ENCODE results near the gene SRGAP2C. TPM values are rescaled to one million over a fixed set of nuclear protein-coding genes. Genes with fewer than 3 reads are reported as not detected.
"Not testable (repeated sequence)": the region's sequence is repeated elsewhere in the genome, so short reads cannot be mapped to it uniquely, and the experiment has no call there.

Gene SRGAP2C
- total RNA-seq, 1 experiment from 2014 or later, result 26.2 TPM

DNA sequence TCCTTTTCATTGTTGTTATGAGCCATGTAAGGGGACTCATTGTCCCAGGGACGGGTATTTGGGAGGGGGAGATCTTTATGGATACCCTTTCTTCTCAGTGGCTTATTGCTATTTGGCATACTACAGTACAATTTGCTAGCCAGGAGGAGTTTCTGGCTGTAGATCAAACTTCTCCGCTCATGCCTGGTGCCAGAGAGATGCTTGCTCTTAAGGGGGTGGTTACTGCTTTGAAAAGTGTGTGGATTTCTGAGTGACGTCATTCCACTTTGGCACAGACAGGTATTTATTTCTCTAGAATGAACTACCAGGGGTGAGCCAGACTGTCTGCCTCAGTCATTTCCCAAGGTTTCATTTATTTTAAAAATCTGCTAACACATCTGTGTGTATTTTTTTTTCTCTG, 131.3 kb downstream of the SRGAP2C start:
- not testable (repeated sequence) for H3K27me3 ChIP-seq (ENCODE audit: low read length); H3K9ac ChIP-seq (ENCODE audit: low read length); H3K27ac ChIP-seq (ENCODE audit: low read length); H3K79me2 ChIP-seq (ENCODE audit: low read length); H3K4me1 ChIP-seq (ENCODE audit: low read length); DNase-seq; H4K20me1 ChIP-seq (ENCODE audit: insufficient read depth, low read depth, low read length); H2AFZ ChIP-seq (ENCODE audit: low read length); H3K9me2 ChIP-seq (replicated peaks; ENCODE audit: insufficient read depth, low read length); H3K9me3 ChIP-seq (ENCODE audit: low read length); H3K36me3 ChIP-seq (ENCODE audit: insufficient read depth, low read length); H3K4me2 ChIP-seq (ENCODE audit: low read depth, low read length, poor library complexity, severe bottlenecking); H3K4me3 ChIP-seq (ENCODE audit: low read length)

DNA sequence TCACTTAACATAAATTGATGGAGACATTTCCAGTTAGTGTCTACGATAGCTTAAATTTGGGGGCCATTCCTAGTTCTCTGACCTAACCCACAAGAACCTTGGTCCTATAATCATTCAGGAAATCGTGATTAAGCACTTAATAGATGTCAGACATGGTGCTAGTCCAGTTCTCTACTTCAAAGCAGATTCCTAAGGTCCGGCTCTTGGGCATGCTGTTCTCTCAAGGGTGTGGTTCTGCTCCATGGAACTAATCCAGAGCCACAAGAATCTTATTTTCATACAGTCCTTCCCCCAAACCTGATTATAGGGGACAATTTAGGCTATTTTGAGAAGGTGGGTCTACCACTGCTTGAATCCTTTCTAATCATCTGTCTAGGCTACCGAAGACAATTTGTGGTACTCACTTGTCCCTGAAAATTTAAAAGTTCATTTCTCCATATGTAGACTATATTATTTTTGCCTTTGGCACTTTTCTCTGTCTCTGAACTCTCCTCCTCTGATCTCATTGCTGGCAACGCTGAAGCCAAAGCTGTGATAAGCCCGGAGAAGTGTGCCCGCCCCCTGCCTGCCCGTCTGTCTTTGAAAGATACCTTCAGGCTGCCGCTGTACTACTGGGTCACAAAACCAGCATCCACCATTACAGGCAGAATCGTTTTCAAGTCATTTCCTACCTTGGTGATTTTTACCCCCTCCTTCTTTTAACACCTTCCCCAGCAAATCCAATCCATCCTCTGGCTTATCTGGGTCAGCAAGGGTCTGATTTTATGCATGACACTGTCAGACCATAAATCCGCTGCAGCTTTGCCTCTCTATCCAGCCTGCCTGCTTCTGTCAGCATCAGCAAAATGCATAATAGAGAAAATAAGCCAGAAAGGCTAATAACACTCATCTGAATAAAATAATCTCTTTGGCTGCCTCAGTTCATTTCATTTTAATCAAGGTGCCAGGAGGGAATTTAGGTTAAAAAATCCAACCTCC, 133.0 kb downstream of the SRGAP2C start:
- not testable (repeated sequence) for H3K9me2 ChIP-seq (replicated peaks; ENCODE audit: insufficient read depth, low read length); H2AFZ ChIP-seq (ENCODE audit: low read length); DNase-seq; H3K79me2 ChIP-seq (ENCODE audit: low read length); H3K4me1 ChIP-seq (ENCODE audit: low read length); H3K4me2 ChIP-seq (ENCODE audit: low read depth, low read length, poor library complexity, severe bottlenecking); H4K20me1 ChIP-seq (ENCODE audit: insufficient read depth, low read depth, low read length); H3K4me3 ChIP-seq (ENCODE audit: low read length); H3K9me3 ChIP-seq (ENCODE audit: low read length); H3K9ac ChIP-seq (ENCODE audit: low read length); H3K27me3 ChIP-seq (ENCODE audit: low read length); H3K27ac ChIP-seq (ENCODE audit: low read length); H3K36me3 ChIP-seq (ENCODE audit: insufficient read depth, low read length)

DNA sequence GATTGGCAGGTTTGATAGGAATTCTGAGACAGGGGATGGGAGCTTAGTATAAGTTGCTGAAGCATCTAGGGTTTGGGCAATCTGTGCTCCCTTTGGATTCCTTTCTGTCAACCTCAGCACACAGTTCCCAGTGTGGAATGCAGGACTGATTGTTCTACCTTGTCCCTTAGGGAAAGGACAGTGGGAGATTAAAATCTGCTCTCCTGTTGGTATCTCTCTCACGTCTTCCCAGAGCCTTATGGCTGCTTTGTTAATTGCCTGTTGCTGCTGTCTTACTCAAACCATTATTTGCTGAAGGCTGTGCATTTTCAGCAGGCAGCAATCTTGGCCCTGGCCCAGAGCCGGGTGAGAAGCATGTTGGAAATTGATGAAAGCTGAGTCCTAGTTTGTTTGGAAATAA, 133.9 kb downstream of the SRGAP2C start:
- H2AFZ ChIP-seq (ENCODE audit: low read length); DNase-seq; H3K36me3 ChIP-seq (ENCODE audit: insufficient read depth, low read length); H3K4me3 ChIP-seq (ENCODE audit: low read length); H4K20me1 ChIP-seq (ENCODE audit: insufficient read depth, low read depth, low read length); H3K4me2 ChIP-seq (ENCODE audit: low read depth, low read length, poor library complexity, severe bottlenecking); H3K4me1 ChIP-seq (ENCODE audit: low read length); H3K9ac ChIP-seq (ENCODE audit: low read length); H3K9me2 ChIP-seq (replicated peaks; ENCODE audit: insufficient read depth, low read length); H3K79me2 ChIP-seq (ENCODE audit: low read length); H3K27me3 ChIP-seq (ENCODE audit: low read length); H3K27ac ChIP-seq (ENCODE audit: low read length); H3K9me3 ChIP-seq (ENCODE audit: low read length): not testable (repeated sequence)

DNA sequence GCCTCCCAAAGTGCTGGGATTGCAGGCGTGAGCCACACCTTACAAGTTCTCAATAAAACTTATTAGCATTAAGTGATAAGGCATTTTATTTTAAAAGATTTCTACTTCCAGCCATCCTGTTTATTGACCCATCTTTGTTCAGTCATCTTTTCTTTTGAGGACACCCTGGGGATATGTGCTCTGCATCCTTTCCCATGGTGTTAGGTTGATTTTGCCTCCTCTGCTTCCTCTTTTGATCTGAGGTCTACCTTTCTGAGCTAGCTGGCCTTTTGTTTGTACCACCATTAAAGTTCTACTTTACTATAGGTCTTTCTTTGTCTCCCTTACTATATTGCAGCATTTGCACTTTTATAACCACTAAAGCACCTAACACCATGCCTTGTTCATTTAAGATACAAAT, 136.9 kb downstream of the SRGAP2C start:
- not testable (repeated sequence) for H2AFZ ChIP-seq (ENCODE audit: low read length); H3K9ac ChIP-seq (ENCODE audit: low read length); DNase-seq; H3K4me2 ChIP-seq (ENCODE audit: low read depth, low read length, poor library complexity, severe bottlenecking); H3K4me1 ChIP-seq (ENCODE audit: low read length); H3K9me3 ChIP-seq (ENCODE audit: low read length); H3K9me2 ChIP-seq (replicated peaks; ENCODE audit: insufficient read depth, low read length); H4K20me1 ChIP-seq (ENCODE audit: insufficient read depth, low read depth, low read length); H3K4me3 ChIP-seq (ENCODE audit: low read length); H3K79me2 ChIP-seq (ENCODE audit: low read length); H3K27ac ChIP-seq (ENCODE audit: low read length); H3K27me3 ChIP-seq (ENCODE audit: low read length); H3K36me3 ChIP-seq (ENCODE audit: insufficient read depth, low read length)

DNA sequence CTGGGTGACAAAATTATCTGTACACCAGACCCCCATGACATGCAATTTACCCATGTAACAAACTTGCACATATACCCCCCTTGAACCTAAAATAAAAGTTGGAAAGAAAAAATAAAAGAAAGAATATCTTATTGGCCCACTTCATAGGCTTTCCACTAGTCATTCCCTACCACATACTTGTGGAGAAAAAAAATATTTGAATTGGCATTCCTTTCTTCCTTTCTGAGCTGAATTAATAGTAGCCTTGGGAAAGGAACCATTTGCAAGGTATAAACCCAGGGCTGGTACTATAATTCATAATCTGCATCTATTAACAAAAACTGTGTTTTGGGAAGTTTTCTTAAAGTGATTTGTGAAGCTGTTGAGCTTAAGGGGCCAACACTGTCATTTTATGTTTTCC, 140.0 kb downstream of the SRGAP2C start:
- H3K4me2 ChIP-seq (ENCODE audit: low read depth, low read length, poor library complexity, severe bottlenecking); H3K9me2 ChIP-seq (replicated peaks; ENCODE audit: insufficient read depth, low read length); DNase-seq; H3K4me1 ChIP-seq (ENCODE audit: low read length); H3K36me3 ChIP-seq (ENCODE audit: insufficient read depth, low read length); H3K27ac ChIP-seq (ENCODE audit: low read length); H3K27me3 ChIP-seq (ENCODE audit: low read length); H3K4me3 ChIP-seq (ENCODE audit: low read length); H3K9ac ChIP-seq (ENCODE audit: low read length); H2AFZ ChIP-seq (ENCODE audit: low read length); H3K9me3 ChIP-seq (ENCODE audit: low read length); H3K79me2 ChIP-seq (ENCODE audit: low read length); H4K20me1 ChIP-seq (ENCODE audit: insufficient read depth, low read depth, low read length): not testable (repeated sequence)

DNA sequence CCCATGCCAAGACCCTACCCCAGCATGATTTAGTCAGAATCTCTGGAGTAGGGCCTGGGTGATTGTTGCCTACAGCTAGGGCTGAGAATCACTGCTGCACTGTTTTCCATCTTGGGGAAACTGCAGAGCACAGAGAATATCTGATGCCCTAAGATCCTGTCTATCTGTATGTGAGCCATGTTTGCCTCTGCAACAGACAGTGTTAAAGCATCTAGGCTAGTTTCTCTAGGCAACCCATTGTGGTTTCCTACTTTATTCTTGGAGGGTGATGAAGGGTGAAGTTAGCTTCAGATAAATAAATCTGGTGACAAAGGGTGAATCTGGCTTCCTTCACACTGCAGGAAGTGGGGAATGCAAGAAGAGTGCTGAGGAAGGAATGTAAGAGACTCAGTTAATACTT, 147.4 kb downstream of the SRGAP2C start:
- H3K9ac ChIP-seq (ENCODE audit: low read length); H3K9me3 ChIP-seq (ENCODE audit: low read length); DNase-seq; H4K20me1 ChIP-seq (ENCODE audit: insufficient read depth, low read depth, low read length); H3K27ac ChIP-seq (ENCODE audit: low read length); H3K4me2 ChIP-seq (ENCODE audit: low read depth, low read length, poor library complexity, severe bottlenecking); H3K4me1 ChIP-seq (ENCODE audit: low read length); H3K79me2 ChIP-seq (ENCODE audit: low read length); H2AFZ ChIP-seq (ENCODE audit: low read length); H3K27me3 ChIP-seq (ENCODE audit: low read length); H3K36me3 ChIP-seq (ENCODE audit: insufficient read depth, low read length); H3K4me3 ChIP-seq (ENCODE audit: low read length); H3K9me2 ChIP-seq (replicated peaks; ENCODE audit: insufficient read depth, low read length): not testable (repeated sequence)

DNA sequence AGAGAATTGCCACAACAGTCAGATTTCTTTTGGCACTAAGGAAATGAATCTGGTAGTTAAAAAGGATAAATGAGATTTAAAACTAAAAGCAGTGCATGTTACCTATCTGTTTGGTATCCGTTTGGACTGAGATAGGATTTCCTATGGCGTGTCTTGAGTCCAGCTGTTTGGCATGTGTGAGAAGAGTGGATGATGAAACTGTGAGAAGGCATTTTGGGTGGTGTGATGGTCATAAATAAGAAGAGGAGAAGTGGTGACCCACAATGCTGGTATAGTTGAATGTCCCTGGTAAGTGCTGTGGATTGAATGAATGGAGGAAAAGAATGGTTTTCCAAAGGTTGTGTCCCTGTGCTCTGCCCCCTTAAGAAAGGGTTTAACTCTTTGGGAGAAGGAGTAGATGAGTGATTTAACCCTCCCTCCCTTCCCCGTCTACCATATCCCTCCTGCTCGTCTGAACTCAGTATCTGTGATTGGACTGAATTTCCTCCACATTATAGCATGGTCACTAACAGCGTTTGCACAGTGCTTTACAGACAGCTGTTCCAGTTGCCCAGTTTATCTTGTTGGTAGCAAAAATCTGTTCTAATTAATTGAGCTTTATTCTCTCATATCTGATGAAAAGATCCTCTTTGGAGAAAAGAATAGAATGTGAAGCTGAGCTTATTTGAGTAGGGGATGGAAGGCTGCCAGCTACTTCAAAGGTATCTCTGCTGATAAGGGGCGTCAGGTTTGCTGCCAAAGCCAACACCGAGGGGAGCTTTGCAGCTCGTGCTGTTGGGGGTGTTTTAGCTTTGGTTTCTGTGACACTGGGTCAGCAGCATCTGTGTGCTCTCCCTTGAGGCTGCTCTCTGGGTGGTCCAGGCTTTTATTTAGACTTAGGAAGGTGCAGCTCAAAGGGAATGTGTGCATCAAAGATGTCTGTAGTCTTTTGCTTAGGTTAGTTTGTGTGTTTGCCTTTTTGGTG, 148.1 kb downstream of the SRGAP2C start:
- not testable (repeated sequence) for H3K4me3 ChIP-seq (ENCODE audit: low read length); H3K9ac ChIP-seq (ENCODE audit: low read length); H4K20me1 ChIP-seq (ENCODE audit: insufficient read depth, low read depth, low read length); H3K9me3 ChIP-seq (ENCODE audit: low read length); H3K79me2 ChIP-seq (ENCODE audit: low read length); H3K4me1 ChIP-seq (ENCODE audit: low read length); DNase-seq; H3K4me2 ChIP-seq (ENCODE audit: low read depth, low read length, poor library complexity, severe bottlenecking); H3K27me3 ChIP-seq (ENCODE audit: low read length); H3K9me2 ChIP-seq (replicated peaks; ENCODE audit: insufficient read depth, low read length); H3K36me3 ChIP-seq (ENCODE audit: insufficient read depth, low read length); H2AFZ ChIP-seq (ENCODE audit: low read length); H3K27ac ChIP-seq (ENCODE audit: low read length)

DNA sequence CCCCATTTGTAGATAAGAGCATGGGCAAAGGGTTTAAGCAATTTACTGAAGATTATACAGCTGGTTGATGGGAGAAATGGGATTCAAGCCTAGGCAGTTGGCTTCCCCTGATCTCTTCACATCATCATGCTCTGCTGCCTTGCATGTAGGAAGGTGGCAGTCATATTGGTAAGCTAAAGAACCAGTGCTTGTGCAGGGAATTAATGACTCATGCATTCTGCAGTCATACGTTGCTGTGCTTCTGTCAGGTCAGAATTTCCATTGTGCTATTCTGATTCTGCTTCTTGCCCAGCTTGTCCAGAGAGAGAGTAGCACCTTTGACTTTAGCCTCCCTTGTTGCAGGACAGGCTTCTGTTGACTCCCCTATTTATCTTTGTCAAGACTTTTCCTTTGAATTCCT, 153.2 kb downstream of the SRGAP2C start:
- not testable (repeated sequence) for H3K27ac ChIP-seq (ENCODE audit: low read length); H3K36me3 ChIP-seq (ENCODE audit: insufficient read depth, low read length); DNase-seq; H3K9me3 ChIP-seq (ENCODE audit: low read length); H3K4me1 ChIP-seq (ENCODE audit: low read length); H3K4me3 ChIP-seq (ENCODE audit: low read length); H4K20me1 ChIP-seq (ENCODE audit: insufficient read depth, low read depth, low read length); H3K9ac ChIP-seq (ENCODE audit: low read length); H3K4me2 ChIP-seq (ENCODE audit: low read depth, low read length, poor library complexity, severe bottlenecking); H3K9me2 ChIP-seq (replicated peaks; ENCODE audit: insufficient read depth, low read length); H3K79me2 ChIP-seq (ENCODE audit: low read length); H3K27me3 ChIP-seq (ENCODE audit: low read length); H2AFZ ChIP-seq (ENCODE audit: low read length)

Measured in Karpas-422 (cell line).